ENCODE measurements around the gene RFXANK.
A peak's percentile ranks its signal among the peaks of the same experiment; 100 is the strongest.
"Not testable (repeated sequence)": the region's sequence is repeated elsewhere in the genome, so short reads cannot be mapped to it uniquely, and the experiment has no call there.

Gene RFXANK

GRCh38 chr19:19207637-19208572, 15.8 kb downstream of the RFXANK start:
- no peak for DNase-seq

GRCh38 chr19:19209372-19209771, 17.3 kb downstream of the RFXANK start:
- no peak for DNase-seq

- DNase-seq: no peak
Observed at GRCh38 chr19:19211499-19212420, 19.7 kb downstream of the RFXANK start, which contains the start of gene NCAN. Gene NCAN, plus strand, starts transcription at chr19:19211958. Its CDS starts 4,996 bp downstream, at chr19:19216954.

- DNase-seq: no peak
Observed at GRCh38 chr19:19212916-19213315, 20.9 kb downstream of the RFXANK start.

- no peak for DNase-seq
Observed at GRCh38 chr19:19213426-19214158, 21.5 kb downstream of the RFXANK start.

- no peak for DNase-seq
Observed at GRCh38 chr19:19214159-19214490, 22.1 kb downstream of the RFXANK start.

- DNase-seq: no peak
Observed at GRCh38 chr19:19214892-19215291, 22.8 kb downstream of the RFXANK start.

- no peak for DNase-seq
Observed at GRCh38 chr19:19215792-19216191, 23.7 kb downstream of the RFXANK start.

- peak; percentile 15 for DNase-seq
Observed at GRCh38 chr19:19217099-19217498, 25.0 kb downstream of the RFXANK start.

GRCh38 chr19:19218911-19219310, 26.9 kb downstream of the RFXANK start:
- no peak for DNase-seq

- DNase-seq: not testable (repeated sequence)
Observed at GRCh38 chr19:19221000-19221399, 28.9 kb downstream of the RFXANK start.

GRCh38 chr19:19223060-19223459, 31.0 kb downstream of the RFXANK start:
- DNase-seq: no peak

- no peak for DNase-seq
Observed at GRCh38 chr19:19223636-19224035, 31.6 kb downstream of the RFXANK start.

- no peak for DNase-seq
Observed at GRCh38 chr19:19224150-19224851, 32.2 kb downstream of the RFXANK start.

- DNase-seq: peak; percentile 79
Observed at GRCh38 chr19:19224852-19225494, 32.9 kb downstream of the RFXANK start.

- no peak for DNase-seq
Observed at GRCh38 chr19:19226204-19226603, 34.1 kb downstream of the RFXANK start.

- DNase-seq: no peak
Observed at GRCh38 chr19:19226663-19227062, 34.6 kb downstream of the RFXANK start.

- no peak for DNase-seq
Observed at GRCh38 chr19:19227217-19227616, 35.2 kb downstream of the RFXANK start.

- DNase-seq: no peak
Observed at GRCh38 chr19:19229701-19230100, 37.6 kb downstream of the RFXANK start.

GRCh38 chr19:19230999-19231398, 38.9 kb downstream of the RFXANK start:
- no peak for DNase-seq

GRCh38 chr19:19232261-19232721, 40.2 kb downstream of the RFXANK start:
- no peak for DNase-seq
